ENCODE data around the gene CDK13. TPM values are rescaled to one million over a fixed set of nuclear protein-coding genes. Genes with fewer than 3 reads are reported as not detected.

CDK13 gene
- polyA plus RNA-seq, 3 donors: 8.8 to 25.7 (median 11.2) TPM

DNA sequence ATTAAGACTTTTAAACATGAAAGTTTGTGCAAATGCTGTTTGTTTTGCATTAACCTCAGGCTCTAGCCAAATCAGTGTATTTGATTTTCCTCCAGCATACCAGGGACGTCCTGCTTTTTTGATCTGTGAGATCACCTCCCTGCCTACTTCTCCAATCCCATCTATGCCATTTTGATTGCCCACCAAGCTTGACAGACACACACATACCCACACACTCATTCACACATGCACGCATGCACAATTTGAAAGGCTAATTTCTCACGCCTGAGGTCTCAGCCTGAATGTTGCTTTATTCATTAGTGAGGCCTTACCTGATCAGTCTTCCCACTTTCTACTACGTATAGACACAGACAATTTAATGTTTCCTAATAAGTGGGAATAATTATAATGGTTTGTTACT, 53.5 kb downstream of the CDK13 start:
- intact Hi-C loops (cut with micrococcal nuclease): no loop called here
- WGBS (ENCODE audit: insufficient coverage): 97% methylated on average over 3 of the region's 4 CpGs
- Histone ChIP-seq H3K79me2 (ENCODE audit: insufficient read depth, low read length) (peaks cover 15% of the 10 kb centered on the region), H3K4me3 (replicated peaks in 1 of 3; ENCODE audit: low read depth in 2 of 3, low read length in 3 of 3) (no peak overlapping the region), H3K27ac (ENCODE audit: low read depth in 1 of 2, low read length in 2 of 2) (no peak overlapping the region), H2AFZ (ENCODE audit: insufficient read depth, low read depth, low read length, poor library complexity, severe bottlenecking) (no peak overlapping the region), H3K9me3 (replicated peaks in 1 of 2; ENCODE audit: control insufficient read depth in 1 of 2, insufficient read depth in 1 of 2, low read length in 2 of 2) (no peaks in the 10 kb centered on the region), H3K4me2 (replicated peaks; ENCODE audit: extremely low read depth, low read length, poor library complexity, severe bottlenecking) (no peak overlapping the region), H3K36me3 (replicated peaks in 1 of 2; ENCODE audit: control insufficient read depth in 1 of 2, insufficient read depth in 2 of 2, low read length in 2 of 2) (peaks cover 22 to 83% of the 10 kb centered on the region in 2 donors), H3K27me3 (ENCODE audit: control insufficient read depth in 2 of 2, insufficient read depth in 2 of 2, low read length in 2 of 2) (no peaks in the 10 kb centered on the region), H3K4me1 (ENCODE audit: control insufficient read depth in 1 of 2, insufficient read depth in 2 of 2, low read length in 2 of 2) (no peaks in the 10 kb centered on the region), H3K9ac (ENCODE audit: insufficient read depth, low read length, poor library complexity, severe bottlenecking) (no peak overlapping the region), H4K20me1 (ENCODE audit: insufficient read depth, low read length) (peaks cover 12% of the 10 kb centered on the region)
- Mint-ChIP-seq H3K9me3 (no peaks in the 10 kb centered on the region), H3K27me3 (ENCODE audit: low read depth in 3 of 3) (no peaks in the 10 kb centered on the region), H3K4me1 (peaks cover 4% of the 10 kb centered on the region), H3K36me3 (peaks cover 35 to 58% of the 10 kb centered on the region in 2 donors), H3K27ac (peak overlapping the region in 4 of 7 donors; percentile 13 to 73 (median 14)), H3K4me3 (no peak overlapping the region)
- no peak for DNase-seq
- TF ChIP-seq, protein P1, sequence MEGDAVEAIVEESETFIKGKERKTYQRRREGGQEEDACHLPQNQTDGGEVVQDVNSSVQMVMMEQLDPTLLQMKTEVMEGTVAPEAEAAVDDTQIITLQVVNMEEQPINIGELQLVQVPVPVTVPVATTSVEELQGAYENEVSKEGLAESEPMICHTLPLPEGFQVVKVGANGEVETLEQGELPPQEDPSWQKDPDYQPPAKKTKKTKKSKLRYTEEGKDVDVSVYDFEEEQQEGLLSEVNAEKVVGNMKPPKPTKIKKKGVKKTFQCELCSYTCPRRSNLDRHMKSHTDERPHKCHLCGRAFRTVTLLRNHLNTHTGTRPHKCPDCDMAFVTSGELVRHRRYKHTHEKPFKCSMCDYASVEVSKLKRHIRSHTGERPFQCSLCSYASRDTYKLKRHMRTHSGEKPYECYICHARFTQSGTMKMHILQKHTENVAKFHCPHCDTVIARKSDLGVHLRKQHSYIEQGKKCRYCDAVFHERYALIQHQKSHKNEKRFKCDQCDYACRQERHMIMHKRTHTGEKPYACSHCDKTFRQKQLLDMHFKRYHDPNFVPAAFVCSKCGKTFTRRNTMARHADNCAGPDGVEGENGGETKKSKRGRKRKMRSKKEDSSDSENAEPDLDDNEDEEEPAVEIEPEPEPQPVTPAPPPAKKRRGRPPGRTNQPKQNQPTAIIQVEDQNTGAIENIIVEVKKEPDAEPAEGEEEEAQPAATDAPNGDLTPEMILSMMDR (IDR thresholded peaks at IDR 0.05): no peak

DNA sequence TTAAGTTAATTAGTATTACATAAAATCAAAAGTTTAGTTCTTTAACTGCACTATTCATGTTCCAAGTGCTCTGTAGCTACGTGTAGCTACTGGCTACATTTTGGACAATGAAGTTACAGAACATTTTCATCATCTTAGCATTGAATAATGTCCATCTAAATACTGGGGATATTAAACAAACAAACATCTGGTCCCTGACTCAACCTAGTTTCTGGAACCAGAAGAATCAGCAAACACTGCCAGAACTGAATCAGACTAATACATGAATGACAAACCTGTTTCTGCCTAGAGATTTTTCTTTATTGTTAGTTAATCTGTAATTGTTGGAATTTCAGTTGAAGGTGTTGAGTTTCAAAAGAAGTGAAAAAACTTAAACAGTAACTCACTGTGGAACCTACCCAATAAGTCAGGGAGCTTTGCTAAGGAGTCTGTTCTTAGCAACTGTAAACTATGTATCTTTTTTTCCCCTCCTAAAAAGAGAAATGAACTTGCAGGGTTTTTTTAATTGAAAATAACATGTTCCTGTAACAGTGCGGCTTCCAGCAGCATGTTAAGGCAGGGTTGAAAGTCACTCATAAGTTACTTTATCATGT, 58.3 kb downstream of the CDK13 start:
- no peak overlapping the region for H3K4me3 ChIP-seq (replicated peaks in 1 of 3; ENCODE audit: low read depth in 2 of 3, low read length in 3 of 3)
- TF ChIP-seq, protein P1 (IDR thresholded peaks at IDR 0.05): no peak
- Mint-ChIP-seq H3K4me3 (no peak overlapping the region), H3K36me3 (peaks cover 26 to 42% of the 10 kb centered on the region in 2 donors), H3K4me1 (peaks cover 20% of the 10 kb centered on the region), H3K9me3 (no peaks in the 10 kb centered on the region), H3K27ac (no peak overlapping the region), H3K27me3 (ENCODE audit: low read depth in 3 of 3) (no peaks in the 10 kb centered on the region)
- no peaks in the 10 kb centered on the region for H3K27me3 ChIP-seq (ENCODE audit: control insufficient read depth in 2 of 2, insufficient read depth in 2 of 2, low read length in 2 of 2)
- H3K4me2 ChIP-seq (replicated peaks; ENCODE audit: extremely low read depth, low read length, poor library complexity, severe bottlenecking): no peak overlapping the region
- intact Hi-C loops (cut with micrococcal nuclease): no loop called here
- peaks cover 12 to 14% of the 10 kb centered on the region in 2 donors for H3K4me1 ChIP-seq (ENCODE audit: control insufficient read depth in 1 of 2, insufficient read depth in 2 of 2, low read length in 2 of 2)
- peaks cover 24 to 63% of the 10 kb centered on the region in 2 donors for H3K36me3 ChIP-seq (replicated peaks in 1 of 2; ENCODE audit: control insufficient read depth in 1 of 2, insufficient read depth in 2 of 2, low read length in 2 of 2)
- H2AFZ ChIP-seq (ENCODE audit: insufficient read depth, low read depth, low read length, poor library complexity, severe bottlenecking): no peak overlapping the region
- DNase-seq: no peak
- peak overlapping the region in 1 of 2 donors; percentile 8 for H3K27ac ChIP-seq (ENCODE audit: low read depth in 1 of 2, low read length in 2 of 2)
- no peak overlapping the region for H3K9ac ChIP-seq (ENCODE audit: insufficient read depth, low read length, poor library complexity, severe bottlenecking)
- H4K20me1 ChIP-seq (ENCODE audit: insufficient read depth, low read length): peaks cover 12% of the 10 kb centered on the region
- WGBS (ENCODE audit: insufficient coverage): no CpG with 5 or more reads among the region's 2 CpGs
- H3K79me2 ChIP-seq (ENCODE audit: insufficient read depth, low read length): peaks cover 12% of the 10 kb centered on the region
- H3K9me3 ChIP-seq (replicated peaks in 1 of 2; ENCODE audit: control insufficient read depth in 1 of 2, insufficient read depth in 1 of 2, low read length in 2 of 2): no peaks in the 10 kb centered on the region
